Nephron (organoid): ENCODE measurements around the gene HMCN2.

ENCODE experiments used
- H3K27ac Mint-ChIP-seq, 3 experiments: 2 replicates each; pipeline ENCODE4 v1.8.0; 2020; ENCODE audit warnings: mixed read lengths in 3 of 3, mild to moderate bottlenecking in 2 of 3, moderate library complexity in 1 of 3
- H3K27me3 Mint-ChIP-seq: 2 replicates; pipeline ENCODE4 v1.8.0; 2021; ENCODE audit warnings: low read depth, mild to moderate bottlenecking, moderate library complexity, mixed read lengths
- H3K36me3 Mint-ChIP-seq: 2 replicates; pipeline ENCODE4 v1.8.0; 2020; ENCODE audit warnings: low read depth, mixed read lengths
- H3K4me1 Mint-ChIP-seq: 2 replicates; pipeline ENCODE4 v1.8.0; 2020; ENCODE audit warnings: mixed read lengths
- H3K4me3 Mint-ChIP-seq, 3 experiments: 2 replicates each; pipeline ENCODE4 v1.8.0; 2020; ENCODE audit warnings: mild to moderate bottlenecking in 3 of 3, mixed read lengths in 3 of 3, moderate library complexity in 2 of 3
- H3K9me3 Mint-ChIP-seq: 2 replicates; pipeline ENCODE4 v1.8.0; 2020; ENCODE audit warnings: mixed read lengths
- CTCF ChIP-seq, 3 experiments: fragments of 200-600 bp; sonication (generic); IDR thresholded peaks; one replicate each; pipeline ENCODE4 v1.5.0; 2021; ENCODE audit warnings: antibody characterized with exemption in 3 of 3; ENCODE audit not compliant: unreplicated experiment in 3 of 3

The HMCN2 gene

GRCh38 chr9:130391866-130392265 is 126.3 kb downstream of the HMCN2 start:
- TF ChIP-seq CTCF (IDR thresholded peaks at IDR 0.05; ENCODE audit: unreplicated experiment in 3 of 3): no peak
- no peak overlapping the region for H3K27ac Mint-ChIP-seq
- peaks cover 7% of the 10 kb centered on the region for H3K4me1 Mint-ChIP-seq
- no peaks in the 10 kb centered on the region for H3K36me3 Mint-ChIP-seq
- peaks cover 33% of the 10 kb centered on the region for H3K27me3 Mint-ChIP-seq
- no peaks in the 10 kb centered on the region for H3K9me3 Mint-ChIP-seq
- H3K4me3 Mint-ChIP-seq: no peak overlapping the region

GRCh38 chr9:130393681-130394071 is 128.1 kb downstream of the HMCN2 start:
- no peaks in the 10 kb centered on the region for H3K36me3 Mint-ChIP-seq
- no peak for TF ChIP-seq CTCF (IDR thresholded peaks at IDR 0.05; ENCODE audit: unreplicated experiment in 3 of 3)

GRCh38 chr9:130394320-130394719 is 128.8 kb downstream of the HMCN2 start:
- H3K27ac Mint-ChIP-seq: no peak overlapping the region
- TF ChIP-seq CTCF (IDR thresholded peaks at IDR 0.05; ENCODE audit: unreplicated experiment in 3 of 3): no peak
- no peaks in the 10 kb centered on the region for H3K36me3 Mint-ChIP-seq
- H3K4me1 Mint-ChIP-seq: no peaks in the 10 kb centered on the region
- H3K9me3 Mint-ChIP-seq: no peaks in the 10 kb centered on the region
- H3K27me3 Mint-ChIP-seq: peaks cover 20% of the 10 kb centered on the region
- H3K4me3 Mint-ChIP-seq: no peak overlapping the region

More at GRCh38 chr9:130393681-130394071, 128.1 kb downstream of the HMCN2 start:
- H3K4me1 Mint-ChIP-seq: no peaks in the 10 kb centered on the region
- no peaks in the 10 kb centered on the region for H3K9me3 Mint-ChIP-seq
- H3K4me3 Mint-ChIP-seq: no peak overlapping the region
- H3K27me3 Mint-ChIP-seq: peaks cover 20% of the 10 kb centered on the region
- H3K27ac Mint-ChIP-seq: no peak overlapping the region

- Mint-ChIP-seq H3K9me3 (no peaks in the 10 kb centered on the region), H3K4me3 (no peak overlapping the region), H3K36me3 (no peaks in the 10 kb centered on the region), H3K27me3 (peaks cover 18% of the 10 kb centered on the region), H3K27ac (no peak overlapping the region), H3K4me1 (no peaks in the 10 kb centered on the region)
- no peak for TF ChIP-seq CTCF (IDR thresholded peaks at IDR 0.05; ENCODE audit: unreplicated experiment in 3 of 3)
Measured at GRCh38 chr9:130394814-130395470, 129.4 kb downstream of the HMCN2 start.

- no peak for TF ChIP-seq CTCF (IDR thresholded peaks at IDR 0.05; ENCODE audit: unreplicated experiment in 3 of 3)
- Mint-ChIP-seq H3K9me3 (no peaks in the 10 kb centered on the region), H3K27ac (no peak overlapping the region), H3K36me3 (no peaks in the 10 kb centered on the region), H3K4me1 (no peaks in the 10 kb centered on the region), H3K4me3 (no peak overlapping the region), H3K27me3 (peaks cover 10% of the 10 kb centered on the region)
Measured at GRCh38 chr9:130395810-130396435, 130.4 kb downstream of the HMCN2 start.

GRCh38 chr9:130396581-130396980 is 131.0 kb downstream of the HMCN2 start:
- Mint-ChIP-seq H3K4me3 (no peak overlapping the region), H3K27me3 (peaks cover 10% of the 10 kb centered on the region), H3K4me1 (no peaks in the 10 kb centered on the region)

More at GRCh38 chr9:130396581-130396980, 131.0 kb downstream of the HMCN2 start:
- H3K27ac Mint-ChIP-seq: no peak overlapping the region
- H3K36me3 Mint-ChIP-seq: no peaks in the 10 kb centered on the region
- TF ChIP-seq CTCF (IDR thresholded peaks at IDR 0.05; ENCODE audit: unreplicated experiment in 3 of 3): no peak
- H3K9me3 Mint-ChIP-seq: no peaks in the 10 kb centered on the region
